Activated naive CD4-positive, alpha-beta T cell treated with anti-CD3 and anti-CD28 coated beads, Interleukin-2, amount 50 U/mL, for 72 hours (primary cell): Measurements from ENCODE around the gene IER2. TPM values are rescaled to one million over a fixed set of nuclear protein-coding genes. Genes with fewer than 3 reads are reported as not detected.
"Not testable (repeated sequence)": the region's sequence is repeated elsewhere in the genome, so short reads cannot be mapped to it uniquely, and the experiment has no call there.

ENCODE experiments used
- ATAC-seq, 2 donors: fragments of 150-1000 bp; cut with Tn5 transposase; 2 replicates each; pipeline ENCODE4 v1.10.0; 2021; ENCODE audit warnings: mild to moderate bottlenecking in 2 of 2, moderate library complexity in 2 of 2
- DNase-seq, 2 donors: peaks; one replicate each; pipeline ENCODE4 v3.0.0; 2021 to 2022; ENCODE audit warnings: low spot score in 2 of 2
- H3K27ac Mint-ChIP-seq, 2 donors: one replicate each; pipeline ENCODE4 v1.8.0; 2022; ENCODE audit warnings: mild to moderate bottlenecking in 2 of 2, mixed read lengths in 2 of 2
- H3K36me3 Mint-ChIP-seq, 2 donors: one replicate each; pipeline ENCODE4 v1.8.0; 2022; ENCODE audit warnings: mixed read lengths in 2 of 2
- H3K9me3 Mint-ChIP-seq, 2 donors: one replicate each; pipeline ENCODE4 v1.8.0; 2022; ENCODE audit warnings: mixed read lengths in 2 of 2
- total RNA-seq, 2 donors: library from RNA; stranded (reverse); gene quantifications; one replicate each; pipeline ENCODE4 v1.2.3, GENCODE V29; 2022

The IER2 gene
- total RNA-seq, 2 donors from 2014 or later, result 111 to 174 TPM

DNA sequence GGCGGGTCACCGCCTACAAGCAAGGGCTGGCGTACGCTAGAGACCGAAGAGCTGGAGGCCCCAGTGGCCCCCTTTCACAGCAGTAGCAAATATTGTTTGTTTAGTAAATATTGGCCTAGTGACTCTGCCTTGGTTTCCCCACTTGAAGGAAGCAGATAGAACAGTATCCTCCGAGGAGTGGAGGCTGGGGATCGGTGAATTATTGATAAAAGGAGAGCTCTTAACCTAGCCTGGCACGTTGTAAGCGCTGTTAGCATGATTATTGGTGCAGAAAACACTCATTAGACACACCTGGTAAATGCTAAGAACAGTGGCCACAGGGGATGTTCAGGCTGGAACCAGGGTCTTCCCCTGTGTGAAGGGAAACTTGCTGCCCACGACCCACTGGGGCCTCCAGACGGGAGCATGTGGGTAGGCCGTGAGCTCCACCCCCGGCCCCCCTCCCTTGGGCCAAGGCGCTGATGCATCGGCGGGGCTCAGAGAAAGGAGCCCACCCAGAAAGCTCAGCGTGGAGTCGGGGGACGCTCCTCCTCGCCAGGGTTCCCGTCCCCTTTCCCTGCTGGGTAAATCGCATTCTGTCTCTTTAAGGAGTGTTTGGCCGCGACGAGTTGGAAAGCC, 2.3 kb downstream of the IER2 start:
- H3K9me3 Mint-ChIP-seq, result no peaks in the 10 kb centered on the region
- peak in 1 of 2 donors; percentile 62 for DNase-seq
- H3K27ac Mint-ChIP-seq, result peak overlapping the region; percentile 97 to 100
- peak; percentile 3 to 23 for ATAC-seq
- peaks cover 50 to 57% of the 10 kb centered on the region in 2 donors for H3K36me3 Mint-ChIP-seq

DNA sequence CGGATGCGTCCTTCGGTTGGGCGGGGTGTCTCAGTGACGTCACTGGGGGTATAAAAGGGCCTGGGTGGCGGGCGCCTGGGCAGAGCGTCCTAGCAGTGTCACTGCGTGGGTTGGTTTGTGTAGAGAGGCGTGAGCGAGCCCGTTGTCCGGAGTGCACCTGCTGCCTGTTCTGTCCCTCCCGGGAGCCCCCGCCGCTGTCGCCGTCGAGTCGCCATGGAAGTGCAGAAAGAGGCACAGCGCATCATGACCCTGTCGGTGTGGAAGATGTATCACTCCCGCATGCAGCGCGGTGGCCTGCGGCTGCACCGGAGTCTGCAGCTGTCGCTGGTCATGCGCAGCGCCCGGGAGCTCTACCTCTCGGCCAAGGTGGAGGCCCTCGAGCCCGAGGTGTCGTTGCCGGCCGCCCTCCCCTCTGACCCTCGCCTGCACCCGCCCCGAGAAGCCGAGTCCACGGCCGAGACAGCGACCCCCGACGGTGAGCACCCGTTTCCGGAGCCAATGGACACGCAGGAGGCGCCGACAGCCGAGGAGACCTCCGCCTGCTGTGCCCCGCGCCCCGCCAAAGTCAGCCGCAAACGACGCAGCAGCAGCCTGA, 2.9 kb downstream of the IER2 start:
- ATAC-seq (peak; percentile 35 to 41), DNase-seq (peak; percentile 97 to 99)
- Mint-ChIP-seq H3K27ac (peak overlapping the region; percentile 97 to 100), H3K9me3 (no peaks in the 10 kb centered on the region), H3K36me3 (peaks cover 50 to 57% of the 10 kb centered on the region in 2 donors)

DNA sequence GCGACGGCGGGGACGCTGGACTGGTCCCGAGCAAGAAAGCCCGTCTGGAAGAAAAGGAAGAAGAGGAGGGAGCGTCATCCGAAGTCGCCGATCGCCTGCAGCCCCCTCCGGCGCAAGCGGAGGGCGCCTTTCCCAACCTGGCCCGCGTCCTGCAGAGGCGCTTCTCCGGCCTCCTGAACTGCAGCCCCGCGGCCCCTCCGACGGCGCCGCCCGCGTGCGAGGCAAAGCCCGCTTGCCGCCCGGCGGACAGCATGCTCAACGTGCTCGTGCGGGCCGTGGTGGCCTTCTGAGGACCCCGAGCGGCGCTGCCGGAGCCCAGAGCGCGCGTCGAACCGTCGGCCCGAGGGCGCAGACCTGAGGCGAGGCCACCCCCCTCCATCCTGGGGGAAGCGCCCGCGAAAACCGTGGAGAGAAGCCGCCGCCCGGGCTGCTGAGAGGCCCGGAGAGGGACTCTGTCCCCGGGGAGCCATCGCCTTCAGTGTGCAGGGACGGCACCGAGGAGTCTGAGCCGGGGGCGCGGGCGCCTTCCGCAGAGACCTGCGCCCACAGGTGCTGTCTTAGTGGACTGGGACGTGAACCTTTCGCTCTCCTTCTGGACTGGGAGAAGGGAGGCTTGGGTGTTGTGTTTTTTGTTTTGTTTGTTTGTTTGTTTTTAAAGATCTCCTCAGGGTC, 3.5 kb downstream of the IER2 start:
- DNase-seq, result peak in 1 of 2 donors; percentile 36
- H3K27ac Mint-ChIP-seq, result peak overlapping the region; percentile 97 to 100
- H3K36me3 Mint-ChIP-seq, result peaks cover 50 to 55% of the 10 kb centered on the region in 2 donors
- H3K9me3 Mint-ChIP-seq, result no peaks in the 10 kb centered on the region
- ATAC-seq, result no peak

DNA sequence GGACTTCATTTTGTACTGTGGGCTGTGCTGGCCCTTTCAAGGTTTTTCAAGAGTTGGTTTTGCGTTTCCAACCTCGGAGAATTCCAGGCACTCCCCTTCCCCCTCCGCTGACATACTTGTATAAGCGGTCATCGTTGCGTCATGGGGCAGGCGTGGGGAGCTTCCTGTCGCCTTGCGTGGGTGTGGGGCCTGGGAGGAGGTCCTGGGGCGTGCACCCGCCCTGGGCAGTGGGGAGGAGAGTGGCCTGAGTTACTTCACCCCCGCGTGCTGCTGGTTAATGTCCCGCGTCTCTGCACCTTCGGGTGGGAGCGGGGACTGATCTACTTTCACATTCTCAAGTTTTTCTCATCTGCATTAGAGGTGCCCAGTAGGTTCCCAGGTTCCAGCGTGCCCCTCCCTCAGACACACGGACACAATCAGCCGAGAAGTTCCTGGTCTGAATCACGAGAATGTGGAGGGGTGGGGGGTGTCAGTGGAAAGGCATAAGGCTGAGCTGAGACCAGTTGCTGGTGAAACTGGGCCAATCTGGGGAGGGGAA, 4.1 kb downstream of the IER2 start:
- peak in 1 of 2 donors; percentile 2 for ATAC-seq
- no peaks in the 10 kb centered on the region for H3K9me3 Mint-ChIP-seq
- peak overlapping the region; percentile 97 to 99 for H3K27ac Mint-ChIP-seq

DNA sequence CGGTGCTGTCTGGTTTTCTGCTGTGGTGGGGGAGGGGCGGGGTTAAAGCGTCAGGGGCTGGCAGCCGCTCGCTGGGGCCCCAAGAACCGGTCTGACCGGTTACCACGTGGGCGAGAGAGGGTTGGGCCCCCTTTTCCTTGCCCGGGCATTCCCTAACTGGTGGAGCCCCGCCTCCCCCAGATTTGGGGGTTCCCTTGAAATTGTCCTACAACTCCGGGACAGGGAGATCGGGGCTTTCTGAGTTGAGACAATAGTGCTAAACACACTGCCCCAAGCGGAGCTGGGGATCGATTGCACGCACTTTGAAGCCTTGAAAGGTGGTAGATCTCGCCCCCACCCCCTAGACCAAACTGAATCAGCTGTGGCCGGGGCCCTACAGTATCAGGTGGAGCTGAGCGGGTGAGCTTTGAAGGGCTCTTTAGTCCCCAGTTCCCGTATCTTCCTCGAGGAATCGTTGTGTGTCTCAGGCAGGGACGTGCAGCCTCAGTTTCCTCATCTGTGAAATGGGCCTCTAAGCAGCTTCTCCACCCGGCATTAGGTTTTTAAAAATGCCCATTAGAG, 4.8 kb downstream of the IER2 start:
- peak; percentile 33 to 39 for ATAC-seq
- H3K36me3 Mint-ChIP-seq, result peaks cover 45% of the 10 kb centered on the region in 2 donors
- peak overlapping the region; percentile 97 to 99 for H3K27ac Mint-ChIP-seq
- peak; percentile 75 to 88 for DNase-seq
- H3K9me3 Mint-ChIP-seq, result no peaks in the 10 kb centered on the region

More for the DNA sequence above, 4.1 kb downstream of the IER2 start:
- DNase-seq, result peak; percentile 53 to 80
- H3K36me3 Mint-ChIP-seq, result peaks cover 49% of the 10 kb centered on the region in 2 donors

DNA sequence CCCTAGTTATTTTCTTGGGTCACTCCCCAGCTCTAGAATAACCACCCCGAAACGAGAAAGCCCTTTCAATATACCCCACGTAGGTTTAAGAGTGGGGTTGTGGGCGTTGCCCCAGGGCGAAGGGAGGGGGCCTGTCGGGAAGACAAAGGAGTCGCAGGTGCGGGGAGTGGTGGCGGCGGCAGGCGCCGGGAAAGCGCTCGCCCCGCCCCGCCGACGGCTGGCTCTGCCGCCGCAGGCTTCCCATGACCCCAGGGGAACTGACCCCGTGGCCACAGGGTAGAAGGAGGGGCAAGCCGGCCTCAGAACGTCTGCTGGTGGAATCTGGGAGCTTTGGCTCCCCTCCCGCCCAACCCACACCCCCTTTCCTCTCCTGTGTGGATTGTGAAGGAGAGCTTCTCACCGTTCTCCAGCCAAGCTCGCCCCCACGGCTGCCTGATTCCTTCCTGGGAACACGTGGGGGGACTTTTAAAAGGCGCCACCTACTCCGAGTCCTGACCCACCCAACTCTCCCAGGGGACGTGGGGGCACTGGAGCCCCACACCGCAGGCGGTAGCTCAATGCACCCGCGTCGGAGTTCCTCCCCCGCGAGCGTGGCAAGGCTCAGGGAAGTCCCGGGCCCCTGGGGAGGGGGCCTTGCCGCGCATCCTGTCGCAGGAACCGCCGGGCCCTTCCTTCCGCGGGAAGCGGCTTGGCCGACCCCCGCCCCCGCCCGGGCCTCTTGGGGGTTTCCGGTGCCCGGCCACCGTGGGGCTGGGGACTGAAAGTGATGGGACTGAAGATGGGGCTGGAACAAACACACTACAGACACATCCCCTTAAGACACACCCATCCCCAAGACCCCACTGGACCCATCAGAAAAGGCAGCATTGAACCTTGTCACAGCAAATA, 5.5 kb downstream of the IER2 start:
- peak; percentile 54 to 86 for DNase-seq
- ATAC-seq, result peak; percentile 4 to 5
- Mint-ChIP-seq H3K9me3 (no peaks in the 10 kb centered on the region), H3K36me3 (peaks cover 38 to 39% of the 10 kb centered on the region in 2 donors), H3K27ac (peak overlapping the region; percentile 97 to 99)

DNA sequence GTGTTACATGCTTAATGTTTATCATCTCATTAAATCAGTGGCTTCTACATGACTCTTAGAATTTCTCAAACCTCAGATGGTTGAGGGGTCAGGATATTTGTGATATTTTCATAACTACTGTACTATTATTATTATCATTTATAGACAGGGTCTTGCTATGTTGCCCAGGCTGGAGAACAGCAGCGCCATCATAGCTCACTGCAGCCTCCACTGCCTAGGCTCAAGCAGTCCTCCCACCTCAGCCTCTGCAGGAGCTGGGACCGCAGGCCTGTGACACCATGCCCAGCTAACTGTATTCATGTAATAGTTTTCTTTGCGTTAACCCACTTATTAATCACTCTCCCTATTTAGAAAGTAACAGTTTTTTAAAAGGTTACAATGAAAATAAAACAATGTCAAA, 9.5 kb downstream of the IER2 start:
- Mint-ChIP-seq H3K9me3 (no peaks in the 10 kb centered on the region), H3K27ac (no peak overlapping the region), H3K36me3 (peaks cover 5 to 6% of the 10 kb centered on the region in 2 donors)
- no peak for ATAC-seq
- no peak for DNase-seq

DNA sequence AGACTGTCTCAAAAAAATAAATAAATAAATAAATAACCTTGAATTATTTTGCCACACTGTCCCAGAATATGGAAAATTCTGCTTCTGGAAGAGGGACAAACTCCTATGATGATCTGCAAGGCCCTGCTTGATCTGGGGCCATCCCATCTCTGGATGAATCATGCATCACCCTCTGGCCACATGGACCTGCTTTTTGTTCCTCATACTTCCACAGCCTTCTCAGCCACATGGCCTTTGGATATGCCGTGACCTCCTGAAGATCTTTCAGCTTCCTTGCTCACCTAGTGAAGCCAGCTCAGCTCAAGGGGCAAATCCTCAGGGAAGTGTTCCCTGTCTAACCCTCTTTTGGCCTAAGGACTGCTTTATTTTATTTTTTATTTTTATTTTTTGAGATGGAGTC, 10.3 kb downstream of the IER2 start:
- DNase-seq, result peak in 1 of 2 donors; percentile 51
- Mint-ChIP-seq H3K27ac (no peak overlapping the region), H3K36me3 (no peaks in the 10 kb centered on the region), H3K9me3 (no peaks in the 10 kb centered on the region)
- ATAC-seq, result no peak

DNA sequence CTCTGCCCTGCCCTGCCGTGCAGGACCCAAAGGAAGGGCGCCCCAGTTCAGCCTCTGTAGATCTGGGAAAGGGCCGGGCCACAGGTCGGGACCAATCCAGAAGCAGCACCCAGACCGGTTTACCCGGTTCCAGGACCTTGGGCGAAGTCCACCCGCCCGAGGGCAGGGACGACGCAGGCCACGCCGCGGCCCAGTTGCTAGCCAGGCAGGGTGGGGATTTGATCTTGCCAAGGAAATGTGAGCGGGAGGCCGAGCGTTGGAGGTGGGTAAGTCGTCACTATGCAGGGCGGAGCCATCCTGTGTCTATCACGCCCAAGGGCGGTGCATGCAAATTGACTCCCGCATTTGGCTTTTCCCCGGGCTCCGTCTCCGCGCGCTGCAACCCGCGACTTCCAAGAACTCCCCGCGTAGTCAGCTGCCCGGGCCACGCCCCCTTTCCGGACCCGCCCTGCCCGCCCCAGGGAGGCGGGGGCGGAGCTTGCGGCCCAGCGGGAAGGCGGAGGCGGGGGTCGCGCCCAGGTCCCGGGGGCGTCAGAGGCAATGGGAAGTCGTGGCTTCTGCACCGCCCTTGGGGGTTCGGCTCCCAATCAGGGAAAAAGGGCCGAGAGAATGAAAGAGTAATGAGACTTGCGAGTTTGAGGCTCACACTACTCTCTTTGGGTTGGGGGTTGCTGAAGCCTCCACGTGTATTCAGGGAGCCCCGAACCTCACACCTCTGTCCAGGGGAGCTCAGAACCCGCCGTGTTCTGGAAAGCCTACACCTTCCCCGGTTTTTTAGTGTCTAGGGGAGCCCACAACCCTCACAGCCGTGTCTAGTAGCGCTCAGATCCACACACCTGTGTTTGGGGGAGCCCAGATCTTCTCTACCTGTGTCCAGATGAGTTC, 12.8 kb downstream of the IER2 start:
- ATAC-seq, result peak; percentile 67 to 70
- DNase-seq, result peak; percentile 84 to 95
- Mint-ChIP-seq H3K9me3 (no peaks in the 10 kb centered on the region), H3K36me3 (peaks cover 0 to 5% of the 10 kb centered on the region in 2 donors), H3K27ac (peak overlapping the region; percentile 82 to 93)

DNA sequence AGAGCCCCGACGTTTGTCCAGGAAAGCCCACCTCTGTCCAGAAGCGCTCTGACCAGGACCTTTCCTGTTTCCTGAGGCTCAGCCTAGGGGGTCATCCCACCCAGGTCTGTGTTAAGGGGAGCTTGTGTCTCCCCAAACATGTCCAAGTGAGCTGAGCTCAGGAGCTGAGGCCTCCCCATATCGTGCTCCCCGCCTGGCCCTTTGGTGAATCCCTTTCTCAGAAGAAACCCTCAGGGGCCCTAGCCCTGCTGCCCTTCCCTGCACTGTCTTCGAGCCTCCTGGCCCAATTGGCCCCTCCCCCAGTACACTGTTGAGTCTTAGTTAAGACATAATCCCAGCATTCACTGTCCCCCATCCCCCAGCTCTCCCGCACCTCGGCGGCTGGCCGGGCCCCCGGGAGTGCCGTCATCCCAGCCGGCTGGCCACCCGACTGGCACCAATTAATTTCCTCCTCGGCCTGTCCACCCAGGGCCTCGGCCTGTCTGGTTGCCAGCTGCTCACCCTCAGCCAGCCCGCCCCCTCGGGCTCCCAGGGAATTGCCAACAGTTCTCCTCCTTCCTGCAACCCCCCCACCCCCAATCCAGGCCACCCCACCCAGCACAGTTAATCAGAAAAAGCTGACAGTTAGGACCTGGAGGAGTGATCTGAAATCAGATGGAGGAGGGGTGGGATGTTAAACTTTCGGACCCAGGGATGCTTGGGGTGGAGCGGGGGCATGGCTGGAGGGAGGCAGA, 13.6 kb downstream of the IER2 start:
- peaks cover 0 to 6% of the 10 kb centered on the region in 2 donors for H3K36me3 Mint-ChIP-seq
- H3K9me3 Mint-ChIP-seq, result no peaks in the 10 kb centered on the region
- ATAC-seq (peak; percentile 9 to 34), DNase-seq (peak; percentile 61 to 71)
- peak overlapping the region; percentile 82 to 93 for H3K27ac Mint-ChIP-seq

DNA sequence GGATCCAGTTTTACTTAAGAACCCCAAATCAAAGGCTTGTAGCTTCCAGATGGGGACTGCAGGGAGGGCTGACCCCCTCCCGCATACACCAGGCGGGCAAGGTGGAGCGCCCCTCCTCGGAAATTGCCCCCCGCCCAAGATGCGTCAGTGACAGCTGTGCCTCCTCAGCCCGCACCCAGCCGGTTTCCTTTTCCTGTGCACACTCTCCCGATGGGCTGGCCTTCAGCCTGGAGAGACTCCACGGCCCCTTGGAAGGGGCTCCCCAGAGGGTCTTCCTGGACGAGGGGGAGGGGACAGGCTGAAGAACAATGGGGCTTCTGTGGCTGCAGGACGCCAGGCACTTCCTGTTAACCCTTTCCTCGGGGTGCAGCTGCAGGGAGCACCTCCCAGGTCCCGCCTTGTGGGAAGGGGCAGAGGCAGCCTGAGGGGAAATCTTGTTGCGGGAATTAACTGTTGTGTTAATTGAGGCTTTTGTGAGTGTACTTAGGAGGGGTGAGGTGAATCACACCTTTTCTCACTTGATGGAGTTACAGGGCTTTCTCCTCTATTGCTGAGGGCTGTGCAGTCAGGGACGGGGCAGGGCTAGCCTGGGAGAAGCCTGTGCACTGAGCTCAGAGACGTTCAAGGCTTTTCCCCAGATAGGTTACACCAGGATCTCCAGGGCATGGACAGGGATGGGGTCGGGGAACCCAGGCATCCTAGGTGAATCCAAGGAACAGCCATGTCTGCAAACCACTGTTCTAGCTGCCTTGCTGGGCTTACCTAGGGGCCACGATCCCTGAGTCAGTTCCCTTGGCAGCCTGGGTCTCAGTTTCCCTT, 14.3 kb downstream of the IER2 start:
- DNase-seq (peak; percentile 42 to 79), ATAC-seq (peak; percentile 10 to 31)
- H3K9me3 Mint-ChIP-seq, result no peaks in the 10 kb centered on the region
- peaks cover 0 to 6% of the 10 kb centered on the region in 2 donors for H3K36me3 Mint-ChIP-seq
- H3K27ac Mint-ChIP-seq, result peak overlapping the region; percentile 82 to 85

DNA sequence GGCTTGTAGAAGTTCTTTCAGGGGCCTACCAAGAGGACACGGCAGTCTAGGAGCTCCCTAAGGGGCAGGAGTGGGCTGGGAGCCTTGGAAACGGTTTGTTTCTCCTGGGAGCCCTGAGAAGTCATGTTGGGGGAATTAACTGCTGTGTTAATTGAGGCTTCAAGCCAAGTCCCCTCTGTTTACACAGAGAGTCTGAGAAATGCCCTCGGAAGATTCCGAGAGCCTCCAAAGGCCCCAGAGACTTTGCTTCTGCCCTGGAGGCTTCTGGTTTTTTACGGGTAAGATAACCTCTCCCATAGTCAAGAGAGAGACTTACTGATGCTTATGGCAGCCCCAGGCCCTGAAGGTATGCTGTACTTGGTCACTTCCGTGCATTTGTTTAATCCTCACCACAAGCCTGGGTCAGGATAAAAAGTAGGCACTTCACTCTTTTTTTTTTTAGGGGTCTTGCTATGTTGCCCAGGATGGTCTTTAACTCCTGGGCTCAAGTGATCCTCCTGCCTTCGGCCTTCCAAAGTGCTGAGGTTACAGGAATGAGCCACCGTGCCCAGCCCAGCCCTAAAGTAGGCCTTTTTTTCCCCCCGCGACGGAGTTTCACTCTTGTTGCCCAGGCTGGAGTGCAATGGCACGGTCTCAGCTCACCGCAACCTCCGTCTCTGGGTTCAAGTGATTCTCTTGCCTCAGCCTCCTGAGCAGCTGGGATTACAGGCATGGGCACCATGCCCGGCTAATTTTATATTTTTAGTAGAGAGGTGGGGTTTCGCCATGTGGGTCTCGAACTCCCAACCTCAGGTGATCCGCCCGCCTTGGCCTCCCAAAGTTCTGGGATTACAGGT, 15.2 kb downstream of the IER2 start:
- DNase-seq (no peak), ATAC-seq (no peak)
- H3K9me3 Mint-ChIP-seq, result no peaks in the 10 kb centered on the region
- H3K27ac Mint-ChIP-seq, result peak overlapping the region in 1 of 2 donors; percentile 82
- peaks cover 0 to 6% of the 10 kb centered on the region in 2 donors for H3K36me3 Mint-ChIP-seq

DNA sequence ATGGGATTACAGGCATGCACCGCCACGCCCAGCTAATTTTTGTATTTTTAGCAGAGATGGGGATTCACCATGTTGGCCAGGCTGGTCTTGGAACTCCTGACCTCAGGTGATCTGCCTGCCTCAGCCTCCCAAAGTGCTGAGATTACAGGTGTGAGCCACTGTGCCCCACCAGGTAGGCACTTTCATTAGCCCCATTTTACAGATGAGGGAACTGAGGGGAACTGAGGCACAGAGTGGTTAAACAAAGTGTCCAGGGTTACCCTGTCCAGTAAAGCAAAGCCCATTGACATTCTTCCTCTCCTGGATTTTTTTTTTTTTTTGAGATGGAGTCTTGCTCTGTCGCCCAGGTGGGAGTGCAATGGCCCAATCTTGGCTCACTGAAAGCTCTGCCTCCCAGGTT, 15.9 kb downstream of the IER2 start:
- H3K9me3 Mint-ChIP-seq, DNase-seq, H3K36me3 Mint-ChIP-seq, ATAC-seq: not testable (repeated sequence)
- H3K27ac Mint-ChIP-seq, result peak overlapping the region in 1 of 2 donors; percentile 82
